Mucosa of rectum (tissue), 2 donors: ENCODE data around the gene LARGE2.

Experiments
- H3K27ac ChIP-seq, 2 donors: one replicate each; pipeline ENCODE4 v1.7.0; 2013; ENCODE audit warnings: inconsistent platforms in 2 of 2, low read depth in 2 of 2, low read length in 2 of 2
- H3K27me3 ChIP-seq, 2 donors: one replicate each; pipeline ENCODE4 v1.7.0; 2013; ENCODE audit warnings: low read length in 2 of 2; ENCODE audit not compliant: control insufficient read depth in 2 of 2, insufficient read depth in 2 of 2
- H3K36me3 ChIP-seq, 2 donors: one replicate each; pipeline ENCODE4 v1.7.0; 2013; ENCODE audit warnings: low read length in 2 of 2; ENCODE audit not compliant: control insufficient read depth in 2 of 2, insufficient read depth in 2 of 2
- H3K4me1 ChIP-seq, 2 donors: one replicate each; pipeline ENCODE4 v1.7.0; 2013; ENCODE audit warnings: low read length in 2 of 2, mild to moderate bottlenecking in 1 of 2; ENCODE audit not compliant: control insufficient read depth in 2 of 2, insufficient read depth in 2 of 2
- H3K4me3 ChIP-seq, 2 donors: one replicate each; pipeline ENCODE4 v1.7.0; 2013; ENCODE audit warnings: low read length in 2 of 2
- H3K9ac ChIP-seq, 2 donors: one replicate each; pipeline ENCODE4 v1.7.0; 2013; ENCODE audit warnings: low read length in 2 of 2, low read depth in 1 of 2, mild to moderate bottlenecking in 1 of 2
- H3K9me3 ChIP-seq, 2 donors: one replicate each; pipeline ENCODE4 v1.7.0; 2013; ENCODE audit warnings: low read length in 2 of 2; ENCODE audit not compliant: control insufficient read depth in 2 of 2
- donor health status: healthy.
- donor health status: Normal muscosa, but diverticular disease.

The LARGE2 gene

GRCh38 chr11:45930031-45930794 is 7.8 kb downstream of the LARGE2 start:
- peaks cover 3 to 10% of the 10 kb centered on the region in 2 donors for H3K4me1 ChIP-seq
- H3K9me3 ChIP-seq: no peaks in the 10 kb centered on the region
- H3K27ac ChIP-seq: peak overlapping the region in 1 of 2 donors; percentile 43
- no peaks in the 10 kb centered on the region for H3K27me3 ChIP-seq
- H3K36me3 ChIP-seq: peaks cover 17 to 20% of the 10 kb centered on the region in 2 donors
- peak overlapping the region in 1 of 2 donors; percentile 14 for H3K9ac ChIP-seq
- no peak overlapping the region for H3K4me3 ChIP-seq

GRCh38 chr11:45930951-45931570 is 8.6 kb downstream of the LARGE2 start:
- H3K4me3 ChIP-seq: no peak overlapping the region
- no peaks in the 10 kb centered on the region for H3K9me3 ChIP-seq
- no peak overlapping the region for H3K9ac ChIP-seq
- H3K36me3 ChIP-seq: peaks cover 20 to 28% of the 10 kb centered on the region in 2 donors
- no peaks in the 10 kb centered on the region for H3K27me3 ChIP-seq
- no peak overlapping the region for H3K27ac ChIP-seq
- peaks cover 3 to 10% of the 10 kb centered on the region in 2 donors for H3K4me1 ChIP-seq

- no peak overlapping the region for H3K4me3 ChIP-seq
- peaks cover 3 to 10% of the 10 kb centered on the region in 2 donors for H3K4me1 ChIP-seq
- H3K9me3 ChIP-seq: no peaks in the 10 kb centered on the region
- no peaks in the 10 kb centered on the region for H3K27me3 ChIP-seq
- peaks cover 21 to 29% of the 10 kb centered on the region in 2 donors for H3K36me3 ChIP-seq
- H3K9ac ChIP-seq: no peak overlapping the region
- H3K27ac ChIP-seq: no peak overlapping the region
Measured at GRCh38 chr11:45931739-45932138, 9.3 kb downstream of the LARGE2 start.

GRCh38 chr11:45932217-45932616 is 9.8 kb downstream of the LARGE2 start:
- Histone ChIP-seq H3K4me3 (peak overlapping the region in 1 of 2 donors; percentile 23), H3K4me1 (peaks cover 3 to 10% of the 10 kb centered on the region in 2 donors), H3K9me3 (no peaks in the 10 kb centered on the region), H3K27me3 (no peaks in the 10 kb centered on the region), H3K27ac (no peak overlapping the region), H3K9ac (no peak overlapping the region), H3K36me3 (peaks cover 24 to 32% of the 10 kb centered on the region in 2 donors)

GRCh38 chr11:45933131-45933831 is 10.8 kb downstream of the LARGE2 start:
- peaks cover 29 to 36% of the 10 kb centered on the region in 2 donors for H3K36me3 ChIP-seq
- H3K9me3 ChIP-seq: no peaks in the 10 kb centered on the region
- no peak overlapping the region for H3K27ac ChIP-seq
- H3K9ac ChIP-seq: no peak overlapping the region
- H3K4me1 ChIP-seq: peaks cover 3 to 10% of the 10 kb centered on the region in 2 donors
- no peak overlapping the region for H3K4me3 ChIP-seq
- no peaks in the 10 kb centered on the region for H3K27me3 ChIP-seq

GRCh38 chr11:45933846-45934579 is 11.6 kb downstream of the LARGE2 start:
- H3K4me3 ChIP-seq: no peak overlapping the region
- H3K27me3 ChIP-seq: no peaks in the 10 kb centered on the region
- no peak overlapping the region for H3K27ac ChIP-seq
- peaks cover 30 to 36% of the 10 kb centered on the region in 2 donors for H3K36me3 ChIP-seq
- no peaks in the 10 kb centered on the region for H3K9me3 ChIP-seq
- peaks cover 3 to 10% of the 10 kb centered on the region in 2 donors for H3K4me1 ChIP-seq
- no peak overlapping the region for H3K9ac ChIP-seq

- H3K36me3 ChIP-seq: peaks cover 30 to 36% of the 10 kb centered on the region in 2 donors
Measured at GRCh38 chr11:45934580-45935318, 12.3 kb downstream of the LARGE2 start.

GRCh38 chr11:45935349-45936064 is 13.1 kb downstream of the LARGE2 start:
- no peak overlapping the region for H3K9ac ChIP-seq
- peaks cover 30 to 36% of the 10 kb centered on the region in 2 donors for H3K36me3 ChIP-seq
- no peak overlapping the region for H3K4me3 ChIP-seq
- peaks cover 0 to 4% of the 10 kb centered on the region in 2 donors for H3K4me1 ChIP-seq
- no peaks in the 10 kb centered on the region for H3K27me3 ChIP-seq
- no peak overlapping the region for H3K27ac ChIP-seq
- no peaks in the 10 kb centered on the region for H3K9me3 ChIP-seq

More at GRCh38 chr11:45934580-45935318, 12.3 kb downstream of the LARGE2 start:
- Histone ChIP-seq H3K27me3 (no peaks in the 10 kb centered on the region), H3K27ac (no peak overlapping the region), H3K4me1 (peaks cover 3 to 10% of the 10 kb centered on the region in 2 donors), H3K9me3 (no peaks in the 10 kb centered on the region), H3K4me3 (no peak overlapping the region), H3K9ac (no peak overlapping the region)
